LoVo (cell line): ENCODE data around the gene KIF16B.
A peak's percentile ranks its signal among the peaks of the same experiment; 100 is the strongest.
"Not testable (repeated sequence)": the region's sequence is repeated elsewhere in the genome, so short reads cannot be mapped to it uniquely, and the experiment has no call there.

ENCODE experiments used
- DNase-seq: peaks from one replicate; pipeline ENCODE4 v3.0.0-alpha.2; 2016; ENCODE audit warnings: low spot score

KIF16B gene

GRCh38 chr20:16573001-16573965 is at the start of gene KIF16B:
Gene KIF16B (minus strand): TSS chr20:16573448. CDS start chr20:16573275, 173 bp downstream.
- DNase-seq, result peak; percentile 92

DNA sequence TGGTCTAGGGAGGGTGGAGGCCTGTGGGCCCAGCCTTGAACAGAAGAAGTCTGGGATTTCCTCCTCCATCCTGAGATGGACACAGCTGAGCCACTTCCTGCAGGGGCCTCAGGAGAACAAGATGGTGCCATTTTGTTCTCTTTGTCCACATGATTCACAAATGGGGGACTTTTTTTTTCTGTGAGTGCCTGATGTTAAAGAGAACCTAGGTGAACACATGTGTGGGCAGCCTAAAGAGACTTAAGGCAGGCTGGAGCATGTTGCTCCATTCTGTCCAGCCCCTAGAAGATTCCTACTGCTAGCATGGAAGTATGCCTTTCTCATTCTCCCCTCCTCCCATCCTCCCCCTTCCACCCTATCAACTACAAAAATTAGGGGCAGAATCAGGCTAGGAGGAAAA is 49.3 kb upstream of the KIF16B start:
- DNase-seq, result no peak

DNA sequence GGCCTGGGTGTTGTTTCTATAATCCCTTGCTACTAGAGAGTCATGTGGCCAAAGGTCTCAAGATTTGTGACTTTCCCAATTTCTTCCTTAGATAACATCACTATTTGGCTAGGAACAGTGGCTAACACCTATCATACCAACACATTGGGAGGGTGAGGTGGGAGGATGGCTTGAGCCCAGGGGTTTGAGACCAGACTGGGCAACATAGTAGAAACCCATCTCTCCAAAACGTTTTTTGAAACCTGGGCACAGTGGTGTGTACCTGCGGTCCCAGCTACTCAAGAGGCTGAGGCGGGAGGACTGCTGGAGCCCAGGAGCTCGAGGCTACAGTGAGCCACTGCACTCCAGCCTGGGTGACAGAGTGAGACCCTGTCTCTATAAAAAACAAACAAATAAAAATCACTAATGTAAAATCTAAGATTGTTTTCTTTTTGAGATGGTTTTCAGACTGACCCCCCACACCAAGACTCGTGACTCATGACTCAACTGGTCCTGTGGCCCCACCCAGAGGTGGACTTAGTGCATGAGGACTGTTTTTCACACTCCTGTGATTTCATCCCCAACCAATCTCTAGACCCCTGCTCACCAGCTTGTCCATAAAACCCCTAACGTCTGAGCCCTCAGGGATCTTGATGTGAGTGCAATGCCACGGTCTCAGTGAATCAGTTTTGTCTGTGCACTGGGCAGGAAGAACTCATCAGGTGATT is 48.3 kb upstream of the KIF16B start:
- DNase-seq, result no peak

DNA sequence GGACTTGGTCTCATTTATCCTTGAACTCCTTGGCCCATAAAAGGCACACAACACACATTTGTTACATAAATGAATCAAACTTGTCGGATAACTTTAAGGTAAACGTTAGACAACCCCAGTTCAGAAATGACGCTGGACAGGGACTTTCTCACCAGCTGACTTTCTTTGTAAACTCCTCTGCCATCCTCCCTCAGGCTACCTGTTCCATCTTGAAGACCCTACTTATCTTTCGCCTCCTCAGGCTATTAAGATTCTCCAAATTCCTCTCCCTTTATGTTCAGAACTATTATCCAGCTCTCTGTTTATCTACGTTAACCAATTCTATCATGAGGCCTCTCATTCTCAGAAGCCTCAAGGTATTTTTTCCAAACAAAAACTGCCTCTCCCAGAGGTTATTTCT is 47.7 kb upstream of the KIF16B start:
- DNase-seq, result no peak

GRCh38 chr20:16619953-16620352 is 46.7 kb upstream of the KIF16B start:
- DNase-seq, result no peak

DNA sequence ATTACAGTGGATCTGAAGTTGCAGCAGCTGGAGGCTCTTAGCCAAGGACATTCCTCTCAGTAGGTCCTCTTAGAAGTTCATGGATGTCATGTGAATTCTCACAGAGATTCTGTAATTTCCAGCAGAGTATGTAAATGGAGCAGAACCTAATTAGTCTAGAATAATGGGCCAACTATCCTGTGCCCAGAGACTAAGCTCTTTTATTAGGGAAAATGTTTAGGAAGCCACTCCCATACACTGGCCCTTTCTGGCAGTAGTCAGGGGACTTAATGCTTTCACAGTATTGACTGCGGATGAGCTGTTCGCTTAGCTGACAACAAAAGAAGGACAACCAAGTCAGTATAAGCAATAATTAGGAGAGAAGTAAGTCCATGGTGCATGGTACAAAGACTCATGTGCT is 43.8 kb upstream of the KIF16B start:
- DNase-seq, result no peak

DNA sequence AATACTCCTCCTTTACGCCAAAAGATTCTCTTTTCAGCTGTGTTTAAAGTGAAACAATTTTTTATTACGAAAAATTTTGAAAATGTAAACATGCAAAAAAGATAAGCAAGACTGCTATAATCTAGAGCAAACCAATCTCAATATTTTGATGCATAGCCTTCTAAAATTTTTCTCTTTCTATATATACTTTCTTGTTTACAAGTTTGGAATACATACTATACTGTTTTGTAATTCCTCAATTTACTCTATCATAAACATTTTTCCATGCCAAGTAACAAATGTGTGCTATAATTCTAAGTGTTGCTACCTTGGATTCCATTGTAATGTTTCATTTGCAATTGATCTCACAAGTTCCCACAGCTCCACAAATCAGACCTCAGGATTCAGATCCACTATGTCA is 43.1 kb upstream of the KIF16B start:
- no peak for DNase-seq

DNA sequence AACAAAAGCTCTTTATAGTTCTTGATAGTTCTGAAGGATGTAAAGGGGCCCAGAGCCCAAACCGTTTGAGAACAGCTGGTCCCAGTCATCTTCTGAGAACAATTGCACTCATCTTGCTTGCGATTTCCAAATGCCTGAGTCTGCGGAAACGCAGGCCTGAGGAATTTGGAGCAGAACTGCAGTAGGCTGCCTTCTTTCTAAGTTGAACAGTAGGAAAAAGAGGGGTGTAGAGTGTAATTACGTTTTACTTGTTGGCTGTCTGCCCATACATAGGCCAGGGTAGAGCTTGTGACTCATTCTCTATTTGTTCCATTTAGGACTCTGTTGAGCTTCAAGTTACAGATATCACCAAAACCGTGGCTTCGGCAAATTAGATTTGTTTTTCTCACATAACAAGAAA is 42.0 kb upstream of the KIF16B start:
- DNase-seq, result peak; percentile 64

GRCh38 chr20:16613954-16614353 is 40.7 kb upstream of the KIF16B start:
- DNase-seq, result no peak

GRCh38 chr20:16612706-16613105 is 39.5 kb upstream of the KIF16B start:
- no peak for DNase-seq

DNA sequence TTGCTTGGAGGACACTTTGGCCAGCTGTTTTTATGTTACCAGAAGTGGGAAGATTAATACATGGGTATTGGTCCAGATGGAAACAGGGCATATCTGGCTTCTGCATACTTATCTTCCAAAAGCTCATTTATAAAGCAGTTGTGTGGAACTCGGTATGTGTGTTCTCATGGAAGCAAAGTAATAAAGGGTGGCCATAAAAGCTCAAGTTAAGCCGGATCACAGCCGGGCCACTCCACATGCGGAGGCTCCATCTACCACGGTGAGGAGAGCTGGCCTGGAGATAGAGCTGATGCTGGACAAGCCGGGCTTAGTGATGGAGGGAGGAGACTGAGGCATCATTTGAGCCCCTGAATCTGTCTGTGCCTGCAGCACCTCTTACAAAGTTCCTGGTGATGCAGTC is 38.6 kb upstream of the KIF16B start:
- DNase-seq, result no peak

DNA sequence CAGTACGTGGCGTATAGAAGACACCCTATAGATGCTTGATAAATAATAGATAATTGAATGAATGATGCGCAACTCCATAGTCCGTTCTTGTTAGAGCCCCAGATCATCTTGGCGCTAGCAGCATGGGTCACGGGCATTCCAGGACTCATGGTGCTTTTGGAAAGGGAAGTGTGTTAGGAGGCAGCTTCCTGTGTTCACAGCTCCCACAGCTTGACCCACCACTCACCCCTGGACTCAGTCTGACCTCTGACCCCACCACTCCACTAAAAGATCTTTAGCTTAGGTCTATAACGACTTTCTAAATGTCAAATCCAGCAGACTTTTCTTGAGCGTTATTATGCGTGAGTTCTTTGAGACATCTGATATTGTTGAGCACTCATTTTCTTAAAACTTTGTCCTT is 35.8 kb upstream of the KIF16B start:
- no peak for DNase-seq

DNA sequence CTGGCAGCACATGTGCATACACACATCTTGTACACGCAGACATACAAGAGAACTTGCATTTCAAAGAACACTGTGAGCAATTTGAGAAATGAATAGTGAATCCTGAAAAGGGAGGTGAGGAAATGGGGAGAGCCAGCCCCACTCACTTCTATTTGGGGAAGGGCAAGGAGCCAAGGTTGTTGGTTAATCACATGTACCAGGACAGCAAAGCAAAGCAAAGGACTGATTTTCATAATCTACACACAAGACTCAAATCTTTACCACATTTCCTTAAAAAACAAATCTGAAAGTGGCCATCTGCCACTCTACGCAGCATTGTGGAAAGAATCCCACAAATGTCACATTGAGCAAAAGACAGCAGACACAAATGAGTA is 35.0 kb upstream of the KIF16B start:
- no peak for DNase-seq

GRCh38 chr20:16607364-16608276 is 34.4 kb upstream of the KIF16B start:
- peak; percentile 74 for DNase-seq

DNA sequence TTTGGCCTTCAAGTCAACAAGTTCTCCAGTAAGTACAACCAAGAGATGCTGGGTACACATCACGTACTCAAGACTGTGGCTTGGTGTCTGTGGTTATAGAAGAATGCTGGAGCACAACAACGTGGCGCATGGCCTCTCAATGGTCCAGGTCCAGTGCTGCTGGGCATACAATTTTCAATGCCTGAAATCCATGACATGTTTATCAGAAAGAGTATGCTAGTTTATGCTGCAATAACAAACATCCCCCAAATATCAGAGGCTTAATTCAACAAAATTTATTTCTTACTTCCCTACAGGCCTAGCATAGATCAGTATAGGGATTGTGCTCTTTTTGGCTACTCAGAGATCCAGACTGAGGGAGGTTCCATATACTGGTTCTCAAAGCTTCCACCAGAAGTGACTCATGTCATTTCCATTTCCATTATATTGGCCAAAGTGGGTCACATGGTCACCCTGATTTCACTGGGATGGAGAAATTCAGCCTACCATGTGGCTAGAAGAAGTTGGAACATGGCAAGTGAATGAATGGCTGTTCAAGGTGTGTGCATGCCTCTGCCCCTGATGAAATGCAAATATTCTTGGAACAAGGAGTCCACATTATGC is 33.3 kb upstream of the KIF16B start:
- DNase-seq, result no peak

DNA sequence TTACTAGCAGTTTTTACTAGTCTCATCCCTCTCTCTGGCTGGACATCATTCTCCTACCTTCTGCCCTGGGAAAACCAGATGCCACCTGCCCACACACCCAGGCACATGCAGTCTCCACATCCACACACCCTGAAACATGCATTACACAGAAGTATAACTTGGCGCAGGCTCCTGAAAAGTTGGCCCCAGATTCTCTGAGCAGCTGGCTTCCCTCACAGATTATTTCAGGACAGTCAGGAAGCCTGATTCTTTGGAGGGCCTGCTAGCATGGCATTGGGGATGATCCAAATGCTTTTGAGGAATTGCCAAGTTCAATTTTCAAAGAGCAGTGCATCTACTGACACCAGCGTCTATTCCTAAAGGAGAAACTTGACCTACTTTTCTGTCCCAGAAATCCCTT is 27.8 kb upstream of the KIF16B start:
- DNase-seq, result no peak

DNA sequence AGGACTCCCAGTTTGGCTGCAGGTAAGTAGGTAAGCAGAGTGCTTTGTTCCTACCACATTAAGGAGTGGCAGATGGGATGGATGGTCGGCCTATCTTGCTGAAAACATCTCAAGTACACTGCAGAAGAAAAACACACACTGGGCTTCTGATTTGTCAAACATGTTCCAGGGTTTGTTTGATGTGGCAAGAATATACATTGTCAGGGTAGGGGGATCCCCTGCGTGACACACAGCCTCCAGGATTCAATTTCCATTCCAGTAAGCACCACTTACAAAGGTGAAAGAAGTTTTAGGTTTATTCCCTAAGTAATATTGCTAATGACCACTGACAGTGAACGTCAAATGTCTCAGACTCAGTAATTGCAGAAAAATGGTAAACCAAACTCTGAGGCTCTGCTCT is 26.0 kb upstream of the KIF16B start:
- DNase-seq, result no peak

GRCh38 chr20:16596991-16597390 is 23.7 kb upstream of the KIF16B start:
- no peak for DNase-seq

GRCh38 chr20:16596404-16596803 is 23.2 kb upstream of the KIF16B start:
- not testable (repeated sequence) for DNase-seq

- DNase-seq, result no peak
Measured at GRCh38 chr20:16595376-16595775, 22.1 kb upstream of the KIF16B start.

- DNase-seq, result no peak
Measured at GRCh38 chr20:16590041-16590633, 16.9 kb upstream of the KIF16B start.
